IMR-90 (cell line): ENCODE results near the gene TTC28. TPM values are rescaled to one million over a fixed set of nuclear protein-coding genes. Genes with fewer than 3 reads are reported as not detected.

ENCODE experiments used
- ATAC-seq: fragments of 200-7000 bp; cut with Tn5 transposase; 2 replicates; pipeline ENCODE4 v1.9.1; 2020; ENCODE audit warnings: low read depth, mild to moderate bottlenecking, moderate library complexity
- BruUV-seq: library from RNA; stranded (reverse); fragments of 400-500 nt; replicated peaks from 2 replicates; lab custom pipeline; 2021; lab: Mats Ljungman, UMichigan
- CTCF ChIA-PET: fragments of 300-600 bp; formaldehyde crosslinking; extraction: SDS; loops from one replicate; lab custom pipeline; 2021; ENCODE audit warnings: antibody characterized with exemption; lab: Yijun Ruan, JAX
- POLR2A ChIA-PET: fragments of 300-600 bp; sonication (Branson Sonifier 250); formaldehyde crosslinking; loops from one replicate; lab custom pipeline; 2022; ENCODE audit warnings: antibody characterized with exemption; ENCODE audit not compliant: unreplicated experiment; lab: Charles Lee
- DNase-seq: peaks from one replicate; pipeline ENCODE4 v3.0.0; 2013
- H2AFZ ChIP-seq: replicated peaks from 2 replicates; pipeline ENCODE3; 2013; ENCODE audit warnings: low read length, mild to moderate bottlenecking; ENCODE audit not compliant: poor library complexity
- H2AK5ac ChIP-seq: 2 replicates; pipeline ENCODE4 v1.6.1; 2013; ENCODE audit warnings: low read depth, low read length, inconsistent platforms
- H2AK9ac ChIP-seq: replicated peaks from 2 replicates; pipeline ENCODE3; 2013; ENCODE audit warnings: mild to moderate bottlenecking, low read depth, low read length, moderate library complexity; ENCODE audit not compliant: poor library complexity
- H2BK120ac ChIP-seq: 2 replicates; pipeline ENCODE4 v1.6.1; 2013; ENCODE audit warnings: low read depth, low read length, inconsistent platforms
- H2BK15ac ChIP-seq: 3 replicates; pipeline ENCODE4 v1.6.1; 2013; ENCODE audit warnings: low read depth, low read length, inconsistent platforms
- H2BK20ac ChIP-seq: 2 replicates; pipeline ENCODE4 v1.6.1; 2013; ENCODE audit warnings: low read depth, mild to moderate bottlenecking, inconsistent platforms, low read length, moderate library complexity
- H2BK5ac ChIP-seq: 2 replicates; pipeline ENCODE4 v1.6.1; 2013; ENCODE audit warnings: mild to moderate bottlenecking, low read depth, low read length, inconsistent platforms; ENCODE audit not compliant: poor library complexity, severe bottlenecking
- H3K14ac ChIP-seq: replicated peaks from 2 replicates; pipeline ENCODE4 v1.6.1; 2013; ENCODE audit warnings: low read depth, low read length, inconsistent platforms
- H3K18ac ChIP-seq: 2 replicates; pipeline ENCODE4 v1.6.1; 2013; ENCODE audit warnings: low read depth, low read length, control low read depth
- H3K23ac ChIP-seq: 2 replicates; pipeline ENCODE4 v1.6.1; 2013; ENCODE audit warnings: low read depth, low read length, inconsistent platforms
- H3K27ac ChIP-seq: 2 replicates; pipeline ENCODE4 v1.5.1; 2013; ENCODE audit warnings: mild to moderate bottlenecking, control low read depth, low read length; ENCODE audit not compliant: insufficient read depth
- H3K27me3 ChIP-seq: 2 replicates; pipeline ENCODE4 v1.6.1; 2013; ENCODE audit warnings: low read length; ENCODE audit not compliant: control insufficient read depth, insufficient read depth
- H3K36me3 ChIP-seq: 2 replicates; pipeline ENCODE4 v1.6.1; 2013; ENCODE audit warnings: low read length, mixed read lengths; ENCODE audit not compliant: control insufficient read depth, insufficient read depth
- H3K4ac ChIP-seq: 2 replicates; pipeline ENCODE4 v1.6.1; 2013; ENCODE audit warnings: low read depth, low read length, inconsistent platforms
- H3K4me1 ChIP-seq: 2 replicates; pipeline ENCODE4 v1.6.1; 2013; ENCODE audit warnings: low read length, mixed read lengths; ENCODE audit not compliant: control insufficient read depth, insufficient read depth
- H3K4me2 ChIP-seq: 2 replicates; pipeline ENCODE4 v1.6.1; 2013; ENCODE audit warnings: low read depth, mild to moderate bottlenecking, control low read depth, low read length, moderate library complexity
- H3K4me3 ChIP-seq: 2 replicates; pipeline ENCODE4 v1.5.1; 2013; ENCODE audit warnings: low read depth, mild to moderate bottlenecking, control low read depth, low read length, moderate library complexity; ENCODE audit not compliant: insufficient read depth
- H3K56ac ChIP-seq: 2 replicates; pipeline ENCODE4 v1.6.1; 2013; ENCODE audit warnings: low read length, inconsistent platforms; ENCODE audit not compliant: insufficient read depth; ENCODE audit errors: extremely low read depth
- H3K79me1 ChIP-seq, 2 experiments: 2 replicates each; pipeline ENCODE4 v1.6.1; 2013; ENCODE audit warnings: low read length in 2 of 2, inconsistent platforms in 1 of 2, low read depth in 1 of 2
- H3K9ac ChIP-seq: 2 replicates; pipeline ENCODE4 v1.6.1; 2013; ENCODE audit warnings: low read depth, low read length, control low read depth
- H3K9me1 ChIP-seq: 2 replicates; pipeline ENCODE4 v1.6.1; 2013; ENCODE audit warnings: low read length, inconsistent platforms; ENCODE audit not compliant: insufficient read depth
- H3K9me3 ChIP-seq: 2 replicates; pipeline ENCODE4 v1.6.1; 2013; ENCODE audit warnings: low read length; ENCODE audit not compliant: control insufficient read depth, insufficient read depth
- H4K20me1 ChIP-seq: 2 replicates; pipeline ENCODE4 v1.6.1; 2013; ENCODE audit warnings: low read length, inconsistent platforms; ENCODE audit not compliant: insufficient read depth
- H4K5ac ChIP-seq: 2 replicates; pipeline ENCODE4 v1.6.1; 2013; ENCODE audit warnings: mild to moderate bottlenecking, low read depth, low read length, control low read depth
- H4K8ac ChIP-seq, 2 experiments: 2 replicates each; pipeline ENCODE4 v1.6.1; 2013; ENCODE audit warnings: low read depth in 2 of 2, low read length in 2 of 2, control low read depth in 1 of 2, inconsistent platforms in 1 of 2
- H4K91ac ChIP-seq: 2 replicates; pipeline ENCODE4 v1.6.1; 2013; ENCODE audit warnings: low read depth, low read length, inconsistent platforms; ENCODE audit not compliant: insufficient read depth
- BHLHE40 ChIP-seq: fragments of 150-350 bp; IDR thresholded peaks from 2 replicates; pipeline ENCODE4 v1.6.1; 2016; ENCODE audit warnings: mild to moderate bottlenecking, low read depth, low read length
- CEBPB ChIP-seq: IDR thresholded peaks from 2 replicates; pipeline ENCODE4 v1.6.1; 2012; ENCODE audit warnings: low read depth, low read length, improper control_type of control experiment
- CHD1 ChIP-seq: IDR thresholded peaks from 2 replicates; pipeline ENCODE4 v1.6.1; 2012; ENCODE audit warnings: low read depth, low read length, improper control_type of control experiment
- FOS ChIP-seq: fragments of 150-350 bp; IDR thresholded peaks from 2 replicates; pipeline ENCODE4 v1.6.1; 2016; ENCODE audit warnings: low read depth, low read length
- MAFK ChIP-seq: IDR thresholded peaks from 2 replicates; pipeline ENCODE4 v1.6.1; 2012; ENCODE audit warnings: low read depth, low read length, improper control_type of control experiment
- MAZ ChIP-seq: IDR thresholded peaks from 2 replicates; pipeline ENCODE4 v1.6.1; 2012; ENCODE audit warnings: low read depth, mild to moderate bottlenecking, low read length, improper control_type of control experiment, moderate library complexity, borderline replicate concordance
- MXI1 ChIP-seq: IDR thresholded peaks from 2 replicates; pipeline ENCODE4 v1.6.1; 2012; ENCODE audit warnings: low read depth, mild to moderate bottlenecking, low read length, moderate library complexity, borderline replicate concordance
- NFE2L2 ChIP-seq: fragments of 150-350 bp; IDR thresholded peaks from 2 replicates; pipeline ENCODE4 v1.6.1; 2016; ENCODE audit warnings: low read depth, mild to moderate bottlenecking, low read length
- POLR2A ChIP-seq: IDR thresholded peaks from 2 replicates; pipeline ENCODE4 v1.6.1; 2012; ENCODE audit warnings: mild to moderate bottlenecking, low read depth, low read length
- RAD21 ChIP-seq: IDR thresholded peaks from 2 replicates; pipeline ENCODE4 v1.6.1; 2012; ENCODE audit warnings: low read length, improper control_type of control experiment
- RCOR1 ChIP-seq: IDR thresholded peaks from 2 replicates; pipeline ENCODE4 v1.6.1; 2012; ENCODE audit warnings: mild to moderate bottlenecking, low read length, improper control_type of control experiment; ENCODE audit not compliant: insufficient replicate concordance
- RFX5 ChIP-seq: IDR thresholded peaks from 2 replicates; pipeline ENCODE4 v1.8.0; 2012; ENCODE audit warnings: low read depth, mild to moderate bottlenecking, low read length, moderate library complexity
- SMC3 ChIP-seq: fragments of 150-350 bp; IDR thresholded peaks from 2 replicates; pipeline ENCODE4 v1.6.1; 2016; ENCODE audit warnings: low read depth, mild to moderate bottlenecking, antibody characterized with exemption, low read length, moderate library complexity
- WGBS, 2 experiments: methylation state at CpG; one replicate each; pipeline versions ENCODE4 v1.1.5 to v1.1.7; 2013; ENCODE audit warnings: missing lambda C conversion rate in 2 of 2; ENCODE audit not compliant: insufficient read length in 1 of 2; ENCODE audit errors: extremely low coverage in 2 of 2; 5-methylcytosine and 5-hydroxymethylcytosine counted together
- dilution Hi-C: fragments of 300-500 bp; cut with HindIII; formaldehyde crosslinking; loops from one replicate; pipeline ENCODE4 v1.14.3; 2018; ENCODE audit warnings: low sequenced_read_pairs; ENCODE audit not compliant: unreplicated experiment
- in situ Hi-C: fragments of 300-500 bp; cut with MboI; formaldehyde crosslinking; loops from 3 replicates; pipeline ENCODE4 v1.14.3; 2019; ENCODE audit warnings: low sequenced_read_pairs, inconsistent platforms, mixed read lengths
- intact Hi-C: fragments of 100-400 bp; cut with micrococcal nuclease; formaldehyde crosslinking; loops from 2 replicates; pipeline ENCODE4 v1.10.0; 2022
- polyA plus RNA-seq, 3 experiments: library from polyadenylated mRNA; depleted of rRNA; stranded (reverse); fragments of >200 nt; gene quantifications; 2 replicates each; pipeline ENCODE4 v1.2.3, GENCODE V29; 2012; ENCODE audit warnings: low replicate concordance in 1 of 3
- total RNA-seq: library from RNA; depleted of rRNA; stranded (reverse); fragments of >200 nt; gene quantifications from 2 replicates; pipeline ENCODE4 v1.2.3, GENCODE V29; 2012
- TF ChIP-seq, protein P1 (sequence below): conservative IDR thresholded peaks from 2 replicates; pipeline ENCODE4 v1.5.1; 2012; ENCODE audit warnings: mild to moderate bottlenecking, low read depth, low read length, improper control_type of control experiment
- TF ChIP-seq, protein P2 (sequence below): fragments of 150-350 bp; IDR thresholded peaks from 2 replicates; pipeline ENCODE4 v1.6.1; 2017; ENCODE audit warnings: mild to moderate bottlenecking, antibody characterized with exemption, low read length, low read depth
- TF ChIP-seq, protein P3 (sequence below): fragments of 150-350 bp; IDR thresholded peaks from 2 replicates; pipeline ENCODE4 v1.6.1; 2016; ENCODE audit warnings: low read depth, mild to moderate bottlenecking, low read length, moderate library complexity, borderline replicate concordance

The TTC28 gene
- total and polyA plus RNA-seq, 2 of the 4 experiments (the other 2 are of a cell fraction) = 5.6 to 13.3 TPM

DNA sequence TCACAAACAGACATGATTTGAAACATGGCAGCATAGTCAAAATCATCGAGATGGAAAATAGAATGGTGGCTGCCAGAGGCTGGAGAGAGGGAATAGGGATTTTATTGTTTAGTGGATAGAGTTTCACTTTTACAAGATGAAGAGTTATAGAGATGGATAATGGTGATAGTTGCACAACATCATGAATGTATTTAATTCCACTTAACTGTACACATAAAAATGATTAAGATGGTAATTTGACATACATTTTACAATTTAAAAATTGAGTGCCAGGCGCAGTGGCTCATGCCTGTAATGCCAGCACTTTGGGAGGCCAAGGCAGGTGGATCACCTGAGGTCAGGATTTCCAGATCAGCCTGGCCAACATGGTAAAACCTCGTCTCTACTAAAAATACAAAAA, 21.2 kb downstream of the TTC28 start:
- DNase-seq (no peak), ATAC-seq (no peak)
- H2BK5ac ChIP-seq = no peak overlapping the region
- H2BK15ac ChIP-seq = no peak overlapping the region
- H3K4me2 ChIP-seq = no peak overlapping the region
- no peak overlapping the region for H4K91ac ChIP-seq
- no TSS peak for BruUV-seq
- peaks cover 2% of the 10 kb centered on the region; the same call in 1 of the 2 replicates for H3K36me3 ChIP-seq
- H3K18ac ChIP-seq = no peak overlapping the region
- H2AFZ ChIP-seq = no peak overlapping the region
- H3K27ac ChIP-seq = no peak overlapping the region
- ChIA-PET POLR2A (no interaction called here), CTCF (no interaction called here)
- intact Hi-C loops = no loop called here
- dilution Hi-C loops = no loop called here
- no peak overlapping the region for H2AK9ac ChIP-seq
- whole genome bisulfite sequencing, 2 experiments = no CpG with 5 or more reads among the region's 3 CpGs
- H3K27me3 ChIP-seq = no peaks in the 10 kb centered on the region
- H3K9ac ChIP-seq = no peak overlapping the region
- no peak overlapping the region for H3K14ac ChIP-seq
- in situ Hi-C loops = no loop called here
- no peak overlapping the region for H3K4me3 ChIP-seq
- no peak overlapping the region for H2BK120ac ChIP-seq
- H4K5ac ChIP-seq = no peak overlapping the region
- peaks cover 2% of the 10 kb centered on the region; the same call in 1 of the 2 replicates for H3K4me1 ChIP-seq
- H3K56ac ChIP-seq = no peak overlapping the region
- H3K9me3 ChIP-seq = no peaks in the 10 kb centered on the region
- H2BK20ac ChIP-seq = no peak overlapping the region
- H4K20me1 ChIP-seq = peaks cover 3% of the 10 kb centered on the region; the same call in 1 of the 2 replicates
- H3K4ac ChIP-seq = no peak overlapping the region
- TF ChIP-seq SMC3 (no peak), MAZ (no peak), NFE2L2 (no peak), RFX5 (no peak), RAD21 (no peak), POLR2A (no peak), FOS (no peak), RCOR1 (no peak), BHLHE40 (no peak), CHD1 (no peak), MXI1 (no peak), CEBPB (no peak), MAFK (no peak)
- TF ChIP-seq, protein P1, sequence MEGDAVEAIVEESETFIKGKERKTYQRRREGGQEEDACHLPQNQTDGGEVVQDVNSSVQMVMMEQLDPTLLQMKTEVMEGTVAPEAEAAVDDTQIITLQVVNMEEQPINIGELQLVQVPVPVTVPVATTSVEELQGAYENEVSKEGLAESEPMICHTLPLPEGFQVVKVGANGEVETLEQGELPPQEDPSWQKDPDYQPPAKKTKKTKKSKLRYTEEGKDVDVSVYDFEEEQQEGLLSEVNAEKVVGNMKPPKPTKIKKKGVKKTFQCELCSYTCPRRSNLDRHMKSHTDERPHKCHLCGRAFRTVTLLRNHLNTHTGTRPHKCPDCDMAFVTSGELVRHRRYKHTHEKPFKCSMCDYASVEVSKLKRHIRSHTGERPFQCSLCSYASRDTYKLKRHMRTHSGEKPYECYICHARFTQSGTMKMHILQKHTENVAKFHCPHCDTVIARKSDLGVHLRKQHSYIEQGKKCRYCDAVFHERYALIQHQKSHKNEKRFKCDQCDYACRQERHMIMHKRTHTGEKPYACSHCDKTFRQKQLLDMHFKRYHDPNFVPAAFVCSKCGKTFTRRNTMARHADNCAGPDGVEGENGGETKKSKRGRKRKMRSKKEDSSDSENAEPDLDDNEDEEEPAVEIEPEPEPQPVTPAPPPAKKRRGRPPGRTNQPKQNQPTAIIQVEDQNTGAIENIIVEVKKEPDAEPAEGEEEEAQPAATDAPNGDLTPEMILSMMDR = no peak
- TF ChIP-seq, protein P2, sequence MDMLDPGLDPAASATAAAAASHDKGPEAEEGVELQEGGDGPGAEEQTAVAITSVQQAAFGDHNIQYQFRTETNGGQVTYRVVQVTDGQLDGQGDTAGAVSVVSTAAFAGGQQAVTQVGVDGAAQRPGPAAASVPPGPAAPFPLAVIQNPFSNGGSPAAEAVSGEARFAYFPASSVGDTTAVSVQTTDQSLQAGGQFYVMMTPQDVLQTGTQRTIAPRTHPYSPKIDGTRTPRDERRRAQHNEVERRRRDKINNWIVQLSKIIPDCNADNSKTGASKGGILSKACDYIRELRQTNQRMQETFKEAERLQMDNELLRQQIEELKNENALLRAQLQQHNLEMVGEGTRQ = no peak
- TF ChIP-seq, protein P3, sequence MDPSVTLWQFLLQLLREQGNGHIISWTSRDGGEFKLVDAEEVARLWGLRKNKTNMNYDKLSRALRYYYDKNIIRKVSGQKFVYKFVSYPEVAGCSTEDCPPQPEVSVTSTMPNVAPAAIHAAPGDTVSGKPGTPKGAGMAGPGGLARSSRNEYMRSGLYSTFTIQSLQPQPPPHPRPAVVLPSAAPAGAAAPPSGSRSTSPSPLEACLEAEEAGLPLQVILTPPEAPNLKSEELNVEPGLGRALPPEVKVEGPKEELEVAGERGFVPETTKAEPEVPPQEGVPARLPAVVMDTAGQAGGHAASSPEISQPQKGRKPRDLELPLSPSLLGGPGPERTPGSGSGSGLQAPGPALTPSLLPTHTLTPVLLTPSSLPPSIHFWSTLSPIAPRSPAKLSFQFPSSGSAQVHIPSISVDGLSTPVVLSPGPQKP = no peak
- peaks cover 8 to 9% of the 10 kb centered on the region in 2 experiments for H3K79me1 ChIP-seq
- H3K9me1 ChIP-seq = no peaks in the 10 kb centered on the region
- no peak overlapping the region for H4K8ac ChIP-seq
- no peak overlapping the region for H2AK5ac ChIP-seq
- no peak overlapping the region for H3K23ac ChIP-seq
